ENCODE measurements around the gene IGSF6. TPM values are rescaled to one million over a fixed set of nuclear protein-coding genes. Genes with fewer than 3 reads are reported as not detected.
"Not testable (repeated sequence)": the region's sequence is repeated elsewhere in the genome, so short reads cannot be mapped to it uniquely, and the experiment has no call there.

Gene IGSF6
- total and polyA plus RNA-seq, 2 of the 13 experiments (the other 11 are each of a cell fraction or from before 2014, with no cell fraction given) = not detected

DNA sequence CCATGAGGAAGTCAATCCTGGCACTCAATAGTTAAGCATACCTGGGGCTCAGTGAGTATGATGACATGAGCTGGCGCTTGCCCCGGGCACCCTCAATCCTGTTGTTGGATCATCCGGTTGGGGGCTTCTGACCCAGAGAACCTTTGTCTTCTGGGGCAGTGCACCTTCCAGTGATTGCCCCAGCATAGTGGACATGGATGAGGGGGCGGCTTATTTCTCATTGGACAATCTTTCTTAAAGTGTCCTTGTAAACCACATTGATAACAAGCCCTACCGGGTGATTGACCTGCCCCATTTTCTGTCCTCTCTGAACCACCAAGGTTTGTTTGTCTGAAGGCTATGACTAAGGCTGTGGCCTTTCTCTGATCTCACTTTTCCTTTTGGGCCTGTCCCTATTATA is 18.2 kb downstream of the IGSF6 start (continued):
- TF ChIP-seq, protein P1, sequence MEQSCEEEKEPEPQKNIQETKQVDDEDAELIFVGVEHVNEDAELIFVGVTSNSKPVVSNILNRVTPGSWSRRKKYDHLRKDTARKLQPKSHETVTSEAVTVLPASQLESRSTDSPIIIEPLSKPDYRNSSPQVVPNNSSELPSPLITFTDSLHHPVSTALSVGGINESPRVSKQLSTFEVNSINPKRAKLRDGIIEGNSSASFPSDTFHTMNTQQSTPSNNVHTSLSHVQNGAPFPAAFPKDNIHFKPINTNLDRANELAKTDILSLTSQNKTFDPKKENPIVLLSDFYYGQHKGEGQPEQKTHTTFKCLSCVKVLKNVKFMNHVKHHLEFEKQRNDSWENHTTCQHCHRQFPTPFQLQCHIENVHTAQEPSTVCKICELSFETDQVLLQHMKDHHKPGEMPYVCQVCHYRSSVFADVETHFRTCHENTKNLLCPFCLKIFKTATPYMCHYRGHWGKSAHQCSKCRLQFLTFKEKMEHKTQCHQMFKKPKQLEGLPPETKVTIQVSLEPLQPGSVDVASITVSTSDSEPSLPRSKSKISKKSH (CRISPR knock-in tag; IDR thresholded peaks at IDR 0.05; ENCODE audit: borderline replicate concordance) = no peak
- TF ChIP-seq ZNF652 (CRISPR knock-in tag; IDR thresholded peaks at IDR 0.05; ENCODE audit: borderline replicate concordance, low read depth) = peak; percentile 31; the same call in 1 of the 2 replicates

DNA sequence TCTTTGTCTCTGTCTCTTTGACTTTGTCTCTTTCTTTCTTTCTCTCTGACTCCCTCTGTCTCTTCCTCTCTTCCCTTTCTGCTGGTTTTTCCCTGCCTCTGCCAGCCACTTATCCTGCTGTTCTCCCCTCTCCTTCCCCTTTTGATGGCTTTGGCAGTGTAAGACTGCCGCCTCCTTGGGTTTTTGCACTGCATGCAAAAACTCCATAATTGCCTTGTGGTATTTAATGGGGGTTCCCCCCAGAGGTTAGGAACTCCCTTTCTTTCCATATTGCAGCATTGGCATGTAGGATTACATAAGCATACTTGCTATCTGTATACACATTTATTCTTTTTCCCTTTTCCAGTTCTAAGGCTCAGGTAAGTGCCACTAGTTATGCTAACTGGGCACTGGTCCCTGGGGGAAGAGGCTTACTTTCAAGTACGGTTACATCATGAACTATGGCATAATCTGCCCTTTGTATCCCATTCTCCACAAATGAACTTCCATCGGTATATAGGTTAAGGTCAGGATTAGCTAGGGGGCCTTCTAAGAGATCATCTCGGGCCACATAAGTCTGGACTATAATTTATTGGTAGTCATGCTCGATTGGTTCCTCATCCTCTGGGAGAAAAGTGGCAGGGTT is 20.3 kb downstream of the IGSF6 start:
- H3K4me2 ChIP-seq (ENCODE audit: low read depth, low read length); H3K4me3 ChIP-seq (replicated peaks in 1 of 3; ENCODE audit: insufficient read depth in 1 of 3, low read depth in 2 of 3, low read length in 3 of 3); H4K20me1 ChIP-seq (ENCODE audit: insufficient read depth, low read length); DNase-seq (ENCODE audit: low spot score); H3K27me3 ChIP-seq (ENCODE audit: control insufficient read depth in 1 of 2, insufficient read depth in 2 of 2, low read length in 2 of 2); H2AFZ ChIP-seq (ENCODE audit: low read length); FAIRE-seq; H3K9ac ChIP-seq (ENCODE audit: insufficient read depth, low read depth, low read length); POLR2A ChIA-PET; ATAC-seq; H3K9me3 ChIP-seq (ENCODE audit: low read length); in situ Hi-C loops (cut with HindIII; ENCODE audit: extremely low pct_ligation_motif_present, low pct_unique_long_range_greater_than_20kb); BruUV-seq (replicated peaks); H3K27ac ChIP-seq (ENCODE audit: extremely low read length, insufficient read depth, low read length); H3K79me2 ChIP-seq (ENCODE audit: insufficient read depth, low read length); intact Hi-C loops (cut with micrococcal nuclease; ENCODE audit: unreplicated experiment); CTCF ChIA-PET (ENCODE audit: low intra/inter-chr PET ratio, low total read pairs); TF ChIP-seq NR2F6 (CRISPR knock-in tag; IDR thresholded peaks at IDR 0.05); SOX13 (IDR thresholded peaks at IDR 0.05): not testable (repeated sequence)
- WGBS (ENCODE audit: low lambda C conversion rate) = 68% methylated on average over 5 of the region's 5 CpGs
- peaks cover 7 to 14% of the 10 kb centered on the region in 2 experiments; a peak in 4 of 5 replicates for H3K36me3 ChIP-seq (replicated peaks in 1 of 2; ENCODE audit: control insufficient read depth in 1 of 2, insufficient read depth in 2 of 2, low read length in 2 of 2)
- H3K4me1 ChIP-seq (ENCODE audit: insufficient read depth, low read length) = peaks cover 43% of the 10 kb centered on the region
- TF ChIP-seq RARA (CRISPR knock-in tag; IDR thresholded peaks at IDR 0.05) = peak; percentile 81
- TF ChIP-seq, protein P2, sequence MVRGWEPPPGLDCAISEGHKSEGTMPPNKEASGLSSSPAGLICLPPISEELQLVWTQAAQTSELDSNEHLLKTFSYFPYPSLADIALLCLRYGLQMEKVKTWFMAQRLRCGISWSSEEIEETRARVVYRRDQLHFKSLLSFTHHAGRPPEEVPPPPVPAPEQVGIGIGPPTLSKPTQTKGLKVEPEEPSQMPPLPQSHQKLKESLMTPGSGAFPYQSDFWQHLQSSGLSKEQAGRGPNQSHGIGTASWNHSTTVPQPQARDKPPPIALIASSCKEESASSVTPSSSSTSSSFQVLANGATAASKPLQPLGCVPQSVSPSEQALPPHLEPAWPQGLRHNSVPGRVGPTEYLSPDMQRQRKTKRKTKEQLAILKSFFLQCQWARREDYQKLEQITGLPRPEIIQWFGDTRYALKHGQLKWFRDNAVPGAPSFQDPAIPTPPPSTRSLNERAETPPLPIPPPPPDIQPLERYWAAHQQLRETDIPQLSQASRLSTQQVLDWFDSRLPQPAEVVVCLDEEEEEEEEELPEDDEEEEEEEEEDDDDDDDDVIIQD (CRISPR knock-in tag; IDR thresholded peaks at IDR 0.05; ENCODE audit: low read depth) = 0 out of 2 replicates have a peak, but pooled peaks have one; percentile 21
- peak; percentile 70 for TF ChIP-seq HNF4A (CRISPR knock-in tag; IDR thresholded peaks at IDR 0.05)
- peak; percentile 72 for TF ChIP-seq BCL6 (CRISPR knock-in tag; IDR thresholded peaks at IDR 0.05)
- TF ChIP-seq GATAD2A (CRISPR knock-in tag; IDR thresholded peaks at IDR 0.05) = peak; percentile 52
- TF ChIP-seq TBL1XR1 (IDR thresholded peaks at IDR 0.05; ENCODE audit: borderline replicate concordance, low read length, partially characterized antibody) = peak; percentile 38
- peak; percentile 67 for TF ChIP-seq SKI (IDR thresholded peaks at IDR 0.05; ENCODE audit: partially characterized antibody)
- peak; percentile 43 for TF ChIP-seq FOSL2 (CRISPR knock-in tag; IDR thresholded peaks at IDR 0.05)
- TF ChIP-seq KDM1A (CRISPR knock-in tag; IDR thresholded peaks at IDR 0.05) = peak; percentile 33; the same call in 1 of the 2 replicates
- TF ChIP-seq NR2F6 (IDR thresholded peaks at IDR 0.05) = 0 out of 2 replicates have a peak, but pooled peaks have one; percentile 36
- TF ChIP-seq, protein P3, sequence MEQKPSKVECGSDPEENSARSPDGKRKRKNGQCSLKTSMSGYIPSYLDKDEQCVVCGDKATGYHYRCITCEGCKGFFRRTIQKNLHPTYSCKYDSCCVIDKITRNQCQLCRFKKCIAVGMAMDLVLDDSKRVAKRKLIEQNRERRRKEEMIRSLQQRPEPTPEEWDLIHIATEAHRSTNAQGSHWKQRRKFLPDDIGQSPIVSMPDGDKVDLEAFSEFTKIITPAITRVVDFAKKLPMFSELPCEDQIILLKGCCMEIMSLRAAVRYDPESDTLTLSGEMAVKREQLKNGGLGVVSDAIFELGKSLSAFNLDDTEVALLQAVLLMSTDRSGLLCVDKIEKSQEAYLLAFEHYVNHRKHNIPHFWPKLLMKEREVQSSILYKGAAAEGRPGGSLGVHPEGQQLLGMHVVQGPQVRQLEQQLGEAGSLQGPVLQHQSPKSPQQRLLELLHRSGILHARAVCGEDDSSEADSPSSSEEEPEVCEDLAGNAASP (CRISPR knock-in tag; IDR thresholded peaks at IDR 0.05; ENCODE audit: borderline replicate concordance) = peak; percentile 70; the same call in 1 of the 2 replicates
- 0 out of 2 replicates have a peak, but pooled peaks have one; percentile 29 for TF ChIP-seq ZNF644 (CRISPR knock-in tag; IDR thresholded peaks at IDR 0.05; ENCODE audit: low read depth)
- 0 out of 4 replicates have a peak, but pooled peaks of 1 of the 2 experiments have one; percentile 12 for TF ChIP-seq SOX13 (CRISPR knock-in tag; conservative IDR thresholded peaks at IDR 0.05 in 1 of 2, IDR thresholded peaks at IDR 0.05 in 1 of 2)
- 0 out of 4 replicates have a peak, but pooled peaks of 1 of the 2 experiments have one; percentile 27 for TF ChIP-seq ATF4 (CRISPR knock-in tag; IDR thresholded peaks at IDR 0.05)
